NT2/D1 (cell line): ENCODE measurements around the gene ZC3H11A.
"Not testable (repeated sequence)": the region's sequence is repeated elsewhere in the genome, so short reads cannot be mapped to it uniquely, and the experiment has no call there.

ENCODE experiments used
- DNase-seq: peaks from one replicate; pipeline ENCODE4 v3.0.0-alpha.2; 2011; ENCODE audit warnings: low read depth, low spot score
- H3K27me3 ChIP-seq: 2 replicates; pipeline ENCODE4 v1.6.0; 2011; ENCODE audit warnings: mild to moderate bottlenecking; ENCODE audit not compliant: insufficient read length, insufficient read depth
- H3K36me3 ChIP-seq: 2 replicates; pipeline ENCODE4 v1.6.1; 2011; ENCODE audit warnings: mild to moderate bottlenecking, low read length, mixed read lengths; ENCODE audit not compliant: insufficient read depth, insufficient read length
- H3K4me1 ChIP-seq: 2 replicates; pipeline ENCODE4 v1.5.1; 2011; ENCODE audit not compliant: insufficient read depth, insufficient read length
- H3K4me3 ChIP-seq: 2 replicates; pipeline ENCODE4 v1.5.1; 2011; ENCODE audit warnings: low read depth; ENCODE audit not compliant: insufficient read length
- H3K9ac ChIP-seq: 2 replicates; pipeline ENCODE4 v1.6.0; 2011; ENCODE audit warnings: low read depth; ENCODE audit not compliant: insufficient read length
- H3K9me3 ChIP-seq: 2 replicates; pipeline ENCODE4 v1.5.1; 2011; ENCODE audit warnings: mild to moderate bottlenecking, low read length; ENCODE audit not compliant: insufficient read depth
- SUZ12 ChIP-seq: IDR thresholded peaks from 2 replicates; pipeline ENCODE4 v1.6.1; 2011; ENCODE audit not compliant: insufficient read length, insufficient read depth; ENCODE audit errors: extremely low read depth
- YY1 ChIP-seq: IDR thresholded peaks from 2 replicates; pipeline ENCODE4 v1.6.1; 2011; ENCODE audit not compliant: insufficient read length, insufficient read depth
- ZNF274 ChIP-seq: IDR thresholded peaks from 2 replicates; pipeline ENCODE4 v1.6.1; 2011; ENCODE audit warnings: mild to moderate bottlenecking, low read depth, low read length

The ZC3H11A gene

GRCh38 chr1:203760506-203760905, 34.9 kb upstream of the ZC3H11A start:
- no peak overlapping the region for H3K4me3 ChIP-seq
- TF ChIP-seq YY1 (no peak), SUZ12 (no peak), ZNF274 (no peak)
- no peak for DNase-seq
- H3K9ac ChIP-seq: no peak overlapping the region
- H3K9me3 ChIP-seq: no peaks in the 10 kb centered on the region
- H3K36me3 ChIP-seq: no peaks in the 10 kb centered on the region
- H3K27me3 ChIP-seq: no peaks in the 10 kb centered on the region
- H3K4me1 ChIP-seq: no peaks in the 10 kb centered on the region

GRCh38 chr1:203761958-203762357, 33.5 kb upstream of the ZC3H11A start:
- H3K9ac ChIP-seq, H3K4me3 ChIP-seq, H3K27me3 ChIP-seq, H3K36me3 ChIP-seq, H3K9me3 ChIP-seq, H3K4me1 ChIP-seq, DNase-seq: not testable (repeated sequence)

- H3K4me1 ChIP-seq: peaks cover 3% of the 10 kb centered on the region
- no peak for DNase-seq
Observed at GRCh38 chr1:203763505-203763904, 31.9 kb upstream of the ZC3H11A start.

GRCh38 chr1:203764105-203765028, 31.1 kb upstream of the ZC3H11A start:
- DNase-seq: no peak
- no peak overlapping the region for H3K4me3 ChIP-seq
- peaks cover 3% of the 10 kb centered on the region for H3K4me1 ChIP-seq
- H3K27me3 ChIP-seq: no peaks in the 10 kb centered on the region
- H3K36me3 ChIP-seq: no peaks in the 10 kb centered on the region
- H3K9me3 ChIP-seq: no peaks in the 10 kb centered on the region
- TF ChIP-seq YY1: no peak
- no peak for TF ChIP-seq SUZ12
- no peak for TF ChIP-seq ZNF274
- no peak overlapping the region for H3K9ac ChIP-seq

More at GRCh38 chr1:203763505-203763904, 31.9 kb upstream of the ZC3H11A start:
- no peak for TF ChIP-seq ZNF274
- TF ChIP-seq SUZ12: no peak
- TF ChIP-seq YY1: no peak
- Histone ChIP-seq H3K27me3 (no peaks in the 10 kb centered on the region), H3K36me3 (no peaks in the 10 kb centered on the region), H3K9ac (no peak overlapping the region), H3K9me3 (no peaks in the 10 kb centered on the region), H3K4me3 (no peak overlapping the region)

- Histone ChIP-seq H3K36me3 (no peaks in the 10 kb centered on the region), H3K9ac (no peak within 1 kb of the TSS), H3K4me1 (peaks cover 3% of the 10 kb centered on the region), H3K9me3 (no peaks in the 10 kb centered on the region), H3K27me3 (no peaks in the 10 kb centered on the region), H3K4me3 (no peak within 1 kb of the TSS)
- no peak for DNase-seq
- no peak for TF ChIP-seq ZNF274
- no peak for TF ChIP-seq YY1
- TF ChIP-seq SUZ12: no peak
Observed at GRCh38 chr1:203765029-203765837, 30.2 kb upstream of the ZC3H11A start, which contains the start of gene LAX1. Gene LAX1, plus strand, starts transcription at chr1:203765183. Its CDS starts 383 bp downstream, at chr1:203765566.

- Histone ChIP-seq H3K9ac (no peak overlapping the region), H3K4me3 (no peak overlapping the region), H3K27me3 (no peaks in the 10 kb centered on the region), H3K9me3 (no peaks in the 10 kb centered on the region), H3K4me1 (peaks cover 9% of the 10 kb centered on the region), H3K36me3 (no peaks in the 10 kb centered on the region)
- no peak for TF ChIP-seq SUZ12
- no peak for TF ChIP-seq ZNF274
- TF ChIP-seq YY1: no peak
- DNase-seq: no peak
Observed at GRCh38 chr1:203768256-203768655, 27.2 kb upstream of the ZC3H11A start.

- no peak overlapping the region for H3K9ac ChIP-seq
Observed at GRCh38 chr1:203769505-203770343, 25.7 kb upstream of the ZC3H11A start.

More at GRCh38 chr1:203769505-203770343, 25.7 kb upstream of the ZC3H11A start:
- Histone ChIP-seq H3K36me3 (no peaks in the 10 kb centered on the region), H3K4me3 (no peak overlapping the region), H3K4me1 (peaks cover 12% of the 10 kb centered on the region), H3K27me3 (no peaks in the 10 kb centered on the region), H3K9me3 (no peaks in the 10 kb centered on the region)
- no peak for TF ChIP-seq ZNF274
- no peak for TF ChIP-seq YY1
- no peak for TF ChIP-seq SUZ12
- no peak for DNase-seq
